HFFc6 (cell line): ENCODE data around the gene SPTLC3. TPM values are rescaled to one million over a fixed set of nuclear protein-coding genes. Genes with fewer than 3 reads are reported as not detected.

Experiments used
- DNase-seq: peaks from one replicate; pipeline ENCODE4 v3.0.0-alpha.2; 2018
- H3K27ac Mint-ChIP-seq: 2 replicates; pipeline ENCODE4 v1.8.0; 2020; ENCODE audit warnings: mild to moderate bottlenecking, mixed read lengths
- H3K27me3 Mint-ChIP-seq: 2 replicates; pipeline ENCODE4 v1.8.0; 2021; ENCODE audit warnings: mild to moderate bottlenecking, moderate library complexity, mixed read lengths; ENCODE audit not compliant: insufficient read depth
- H3K36me3 Mint-ChIP-seq: 2 replicates; pipeline ENCODE4 v1.8.0; 2021; ENCODE audit warnings: low read depth, mixed read lengths
- H3K4me1 Mint-ChIP-seq: 2 replicates; pipeline ENCODE4 v1.8.0; 2020; ENCODE audit warnings: low read depth, mixed read lengths
- H3K4me3 Mint-ChIP-seq: 2 replicates; pipeline ENCODE4 v1.8.0; 2020; ENCODE audit warnings: mild to moderate bottlenecking, moderate library complexity, mixed read lengths
- H3K9me3 Mint-ChIP-seq: 2 replicates; pipeline ENCODE4 v1.8.0; 2020; ENCODE audit warnings: mild to moderate bottlenecking, mixed read lengths
- CTCF ChIP-seq: fragments of 200-600 bp; sonication (generic); IDR thresholded peaks from 2 replicates; pipeline ENCODE4 v1.5.0; 2021; ENCODE audit warnings: antibody characterized with exemption, mild to moderate bottlenecking
- total RNA-seq, 6 experiments: library from RNA; stranded (reverse); fragmentation: NEBNext Ultra II Directional; extraction: Animal tissue kit (Norgen Biotek cat#: 25700); gene quantifications; 2 replicates in 1 of 6; 3 replicates in 5 of 6; pipeline ENCODE4 v1.2.3, GENCODE V29; 2021

Gene SPTLC3
- total RNA-seq, 6 experiments from 2014 or later: not detected

- Mint-ChIP-seq H3K27ac (no peak overlapping the region), H3K4me1 (no peaks in the 10 kb centered on the region), H3K4me3 (no peak overlapping the region), H3K27me3 (no peaks in the 10 kb centered on the region; the same call in 1 of the 2 replicates), H3K9me3 (no peaks in the 10 kb centered on the region), H3K36me3 (no peaks in the 10 kb centered on the region)
- no peak for DNase-seq
- no peak for TF ChIP-seq CTCF
Measured at GRCh38 chr20:13125486-13125885, 116.7 kb downstream of the SPTLC3 start.

GRCh38 chr20:13128173-13128572 lies 119.4 kb downstream of the SPTLC3 start:
- no peak overlapping the region for H3K4me3 Mint-ChIP-seq
- no peaks in the 10 kb centered on the region; the same call in none of the 2 replicates for H3K27me3 Mint-ChIP-seq
- TF ChIP-seq CTCF: no peak
- H3K4me1 Mint-ChIP-seq: no peaks in the 10 kb centered on the region
- H3K36me3 Mint-ChIP-seq: no peaks in the 10 kb centered on the region
- no peak overlapping the region for H3K27ac Mint-ChIP-seq
- H3K9me3 Mint-ChIP-seq: no peaks in the 10 kb centered on the region; the same call in 1 of the 2 replicates
- no peak for DNase-seq

GRCh38 chr20:13130061-13130706 lies 121.4 kb downstream of the SPTLC3 start:
- Mint-ChIP-seq H3K9me3 (no peaks in the 10 kb centered on the region; the same call in 1 of the 2 replicates), H3K27me3 (no peaks in the 10 kb centered on the region; the same call in 1 of the 2 replicates)
- TF ChIP-seq CTCF: no peak

GRCh38 chr20:13130707-13131103 lies 121.9 kb downstream of the SPTLC3 start:
- no peak overlapping the region for H3K4me3 Mint-ChIP-seq
- H3K27ac Mint-ChIP-seq: no peak overlapping the region
- no peaks in the 10 kb centered on the region; the same call in 1 of the 2 replicates for H3K9me3 Mint-ChIP-seq
- no peaks in the 10 kb centered on the region for H3K36me3 Mint-ChIP-seq
- H3K4me1 Mint-ChIP-seq: no peaks in the 10 kb centered on the region
- DNase-seq: no peak
- H3K27me3 Mint-ChIP-seq: no peaks in the 10 kb centered on the region; the same call in 1 of the 2 replicates
- TF ChIP-seq CTCF: no peak

More at GRCh38 chr20:13130061-13130706, 121.4 kb downstream of the SPTLC3 start:
- no peak overlapping the region for H3K4me3 Mint-ChIP-seq
- no peaks in the 10 kb centered on the region for H3K4me1 Mint-ChIP-seq
- no peak overlapping the region for H3K27ac Mint-ChIP-seq
- no peak for DNase-seq
- no peaks in the 10 kb centered on the region for H3K36me3 Mint-ChIP-seq

- no peak for DNase-seq
- Mint-ChIP-seq H3K27ac (no peak overlapping the region), H3K27me3 (no peaks in the 10 kb centered on the region; the same call in 1 of the 2 replicates), H3K4me3 (no peak overlapping the region), H3K36me3 (no peaks in the 10 kb centered on the region), H3K9me3 (no peaks in the 10 kb centered on the region; the same call in 1 of the 2 replicates), H3K4me1 (no peaks in the 10 kb centered on the region)
- TF ChIP-seq CTCF: no peak
Measured at GRCh38 chr20:13131688-13132087, 122.9 kb downstream of the SPTLC3 start.
